H9 (cell line): Measurements from ENCODE around the gene CAMKV. TPM values are rescaled to one million over a fixed set of nuclear protein-coding genes. Genes with fewer than 3 reads are reported as not detected.

Experiments used
- DNase-seq: peaks from one replicate; pipeline ENCODE4 v3.0.0-alpha.2; 2017
- H2AFZ ChIP-seq: one replicate; pipeline ENCODE4 v1.6.1; 2013; ENCODE audit warnings: mild to moderate bottlenecking, low read length, control low read depth, moderate library complexity
- H2AK5ac ChIP-seq: 2 replicates; pipeline ENCODE4 v1.6.1; 2013; ENCODE audit warnings: low read length, control low read depth, mixed read lengths; ENCODE audit not compliant: insufficient read length
- H2BK120ac ChIP-seq: one replicate; pipeline ENCODE4 v1.6.1; 2013; ENCODE audit warnings: low read depth, mild to moderate bottlenecking, low read length, control low read depth, inconsistent platforms; ENCODE audit not compliant: poor library complexity, severe bottlenecking
- H2BK12ac ChIP-seq: 2 replicates; pipeline ENCODE4 v1.6.1; 2013; ENCODE audit warnings: low read length, control low read depth, mixed read lengths, low read depth; ENCODE audit not compliant: insufficient read length
- H2BK15ac ChIP-seq: 2 replicates; pipeline ENCODE4 v1.6.1; 2013; ENCODE audit warnings: low read depth, low read length, control low read depth
- H2BK20ac ChIP-seq: one replicate; pipeline ENCODE4 v1.6.1; 2013; ENCODE audit warnings: low read depth, mild to moderate bottlenecking, low read length, control low read depth, inconsistent platforms; ENCODE audit not compliant: poor library complexity, severe bottlenecking
- H2BK5ac ChIP-seq: 2 replicates; pipeline ENCODE4 v1.6.1; 2013; ENCODE audit warnings: low read length, control low read depth, mixed read lengths; ENCODE audit not compliant: insufficient read length
- H3K14ac ChIP-seq: 2 replicates; pipeline ENCODE4 v1.6.1; 2013; ENCODE audit warnings: low read length, control low read depth; ENCODE audit not compliant: insufficient read depth
- H3K18ac ChIP-seq: 2 replicates; pipeline ENCODE4 v1.6.1; 2013; ENCODE audit warnings: low read depth, mild to moderate bottlenecking, mixed read lengths, low read length, control low read depth; ENCODE audit not compliant: insufficient read length
- H3K23ac ChIP-seq: 2 replicates; pipeline ENCODE4 v1.6.1; 2013; ENCODE audit warnings: low read length, control low read depth, mixed read lengths, low read depth; ENCODE audit not compliant: insufficient read length
- H3K23me2 ChIP-seq: 2 replicates; pipeline ENCODE4 v1.6.1; 2013; ENCODE audit warnings: low read depth, mild to moderate bottlenecking, mixed read lengths, low read length, control low read depth; ENCODE audit not compliant: insufficient read length, poor library complexity, severe bottlenecking
- H3K27ac ChIP-seq: 2 replicates; pipeline ENCODE4 v1.5.1; 2013; ENCODE audit warnings: low read length, control low read depth, mixed read lengths, low read depth; ENCODE audit not compliant: insufficient read length
- H3K27me3 ChIP-seq: 2 replicates; pipeline ENCODE4 v1.6.1; 2013; ENCODE audit warnings: low read length, control low read depth, inconsistent platforms; ENCODE audit not compliant: insufficient read depth
- H3K4ac ChIP-seq: 2 replicates; pipeline ENCODE4 v1.6.1; 2013; ENCODE audit warnings: low read depth, mild to moderate bottlenecking, control low read depth, inconsistent platforms, low read length, moderate library complexity
- H3K4me1 ChIP-seq: 2 replicates; pipeline ENCODE4 v1.6.1; 2013; ENCODE audit warnings: low read length, control low read depth, inconsistent platforms; ENCODE audit not compliant: insufficient read depth
- H3K4me2 ChIP-seq: 2 replicates; pipeline ENCODE4 v1.6.1; 2013; ENCODE audit warnings: low read length, control low read depth, mixed read lengths; ENCODE audit not compliant: insufficient read length, insufficient read depth
- H3K56ac ChIP-seq: 2 replicates; pipeline ENCODE4 v1.6.1; 2013; ENCODE audit warnings: low read depth, mild to moderate bottlenecking, mixed read lengths, low read length, control low read depth; ENCODE audit not compliant: insufficient read length
- H3K79me1 ChIP-seq: 2 replicates; pipeline ENCODE4 v1.6.1; 2013; ENCODE audit warnings: low read depth, mild to moderate bottlenecking, moderate library complexity, low read length, control low read depth, inconsistent platforms; ENCODE audit not compliant: insufficient read depth, poor library complexity, severe bottlenecking
- H3K79me2 ChIP-seq: 2 replicates; pipeline ENCODE4 v1.6.1; 2013; ENCODE audit warnings: low read length, control low read depth, inconsistent platforms; ENCODE audit not compliant: insufficient read depth
- H3K9ac ChIP-seq: 2 replicates; pipeline ENCODE4 v1.6.1; 2013; ENCODE audit warnings: low read length, control low read depth, mixed read lengths; ENCODE audit not compliant: insufficient read length; ENCODE audit errors: extremely low read depth
- H3K9me3 ChIP-seq: one replicate; pipeline ENCODE4 v1.6.1; 2013; ENCODE audit warnings: low read depth, low read length, inconsistent platforms; ENCODE audit not compliant: control insufficient read depth
- H3T11ph ChIP-seq: one replicate; pipeline ENCODE4 v1.6.1; 2013; ENCODE audit warnings: mild to moderate bottlenecking, low read length, control low read depth, inconsistent platforms
- H4K20me1 ChIP-seq: one replicate; pipeline ENCODE4 v1.6.1; 2013; ENCODE audit not compliant: control insufficient read depth, insufficient read length, insufficient read depth
- H4K5ac ChIP-seq: 2 replicates; pipeline ENCODE4 v1.6.1; 2013; ENCODE audit warnings: low read depth, mild to moderate bottlenecking, mixed read lengths, low read length, control low read depth; ENCODE audit not compliant: insufficient read length
- H4K8ac ChIP-seq: replicated peaks from 2 replicates; pipeline ENCODE4 v1.6.1; 2013; ENCODE audit warnings: low read length, control low read depth, mixed read lengths, low read depth; ENCODE audit not compliant: insufficient read length
- H4K91ac ChIP-seq: 2 replicates; pipeline ENCODE4 v1.6.1; 2013; ENCODE audit warnings: low read depth, mild to moderate bottlenecking, moderate library complexity, mixed read lengths, low read length, control low read depth; ENCODE audit not compliant: insufficient read length
- H3K27ac Mint-ChIP-seq, 3 experiments: 2 replicates in 2 of 3; 3 replicates in 1 of 3; pipeline ENCODE4 v1.8.0; 2020 to 2021; ENCODE audit warnings: mixed read lengths in 3 of 3, mild to moderate bottlenecking in 1 of 3, moderate library complexity in 1 of 3
- H3K27me3 Mint-ChIP-seq: 2 replicates; pipeline ENCODE4 v1.8.0; 2021; ENCODE audit warnings: low read depth, mild to moderate bottlenecking, moderate library complexity, mixed read lengths
- H3K36me3 Mint-ChIP-seq, 3 experiments: 2 replicates in 2 of 3; 3 replicates in 1 of 3; pipeline ENCODE4 v1.8.0; 2020 to 2021; ENCODE audit warnings: low read depth in 3 of 3, mixed read lengths in 3 of 3; ENCODE audit not compliant: insufficient read depth in 1 of 3
- H3K4me1 Mint-ChIP-seq, 2 experiments: 2 replicates each; pipeline ENCODE4 v1.8.0; 2020; ENCODE audit warnings: mixed read lengths in 2 of 2
- H3K4me3 Mint-ChIP-seq, 2 experiments: 2 replicates in 1 of 2; 3 replicates in 1 of 2; pipeline ENCODE4 v1.8.0; 2020 to 2021; ENCODE audit warnings: mild to moderate bottlenecking in 2 of 2, mixed read lengths in 2 of 2, moderate library complexity in 1 of 2
- H3K9me3 Mint-ChIP-seq, 2 experiments: 2 replicates in 1 of 2; 3 replicates in 1 of 2; pipeline ENCODE4 v1.8.0; 2020; ENCODE audit warnings: mild to moderate bottlenecking in 2 of 2, mixed read lengths in 2 of 2, moderate library complexity in 1 of 2
- CTCF ChIP-seq: fragments of 200-600 bp; sonication (generic); conservative IDR thresholded peaks from 3 replicates; pipeline ENCODE4 v1.8.0; 2021; ENCODE audit warnings: antibody characterized with exemption, mild to moderate bottlenecking
- WGBS: extraction: QIAGEN DNeasy Blood & Tissue Kit; methylation state at CpG from one replicate; pipeline ENCODE4 v1.1.7; 2013; ENCODE audit warnings: missing lambda C conversion rate, low lambda C conversion rate, mixed read lengths; ENCODE audit not compliant: insufficient read length; ENCODE audit errors: extremely low coverage; 5-methylcytosine and 5-hydroxymethylcytosine counted together
- total RNA-seq: library from RNA; stranded (reverse); gene quantifications from 2 replicates; pipeline ENCODE4 v1.2.1, GENCODE V29; 2021

CAMKV gene
- total RNA-seq, 1 experiment from 2014 or later, result 54.2 TPM

GRCh38 chr3:49898991-49899390 lies 29.3 kb upstream of the CAMKV start:
- H2AK5ac ChIP-seq, result no peak overlapping the region
- no peak overlapping the region for H2BK20ac ChIP-seq
- no peak overlapping the region for H3K23ac ChIP-seq
- no peak overlapping the region for H3K9ac ChIP-seq
- H3K18ac ChIP-seq, result no peak overlapping the region
- H3K9me3 Mint-ChIP-seq, result no peaks in the 10 kb centered on the region; a peak in 1 of 5 replicates
- H3K79me2 ChIP-seq, result no peaks in the 10 kb centered on the region
- no peak overlapping the region for H3K14ac ChIP-seq
- peaks cover 6 to 14% of the 10 kb centered on the region in 2 experiments for H3K4me1 Mint-ChIP-seq
- H2BK5ac ChIP-seq, result no peak overlapping the region
- no peak overlapping the region for H2BK12ac ChIP-seq
- peaks cover 5% of the 10 kb centered on the region for H4K20me1 ChIP-seq
- H3K4me1 ChIP-seq, result no peaks in the 10 kb centered on the region
- H3K4ac ChIP-seq, result no peak overlapping the region
- H3K9me3 ChIP-seq, result no peaks in the 10 kb centered on the region
- no peak overlapping the region for H3T11ph ChIP-seq
- H3K27me3 ChIP-seq, result no peaks in the 10 kb centered on the region
- H2AFZ ChIP-seq, result no peak overlapping the region
- H3K23me2 ChIP-seq, result no peaks in the 10 kb centered on the region
- H3K27ac ChIP-seq, result no peak overlapping the region
- no peak for DNase-seq
- no peak overlapping the region for H4K5ac ChIP-seq
- no peak for TF ChIP-seq CTCF
- no peaks in the 10 kb centered on the region for H3K27me3 Mint-ChIP-seq
- H4K91ac ChIP-seq, result no peak overlapping the region
- WGBS, result no CpG with 5 or more reads among the region's 6 CpGs
- H2BK120ac ChIP-seq, result no peak overlapping the region
- H3K4me2 ChIP-seq, result no peak overlapping the region
- no peak overlapping the region for H3K56ac ChIP-seq
- no peak overlapping the region for H3K4me3 Mint-ChIP-seq
- no peak overlapping the region for H4K8ac ChIP-seq
- no peaks in the 10 kb centered on the region for H3K79me1 ChIP-seq
- H3K36me3 Mint-ChIP-seq, result peaks cover 0 to 5% (median 3%) of the 10 kb centered on the region in 3 experiments; a peak in 3 of 7 replicates
- H3K27ac Mint-ChIP-seq, result no peak overlapping the region
- H2BK15ac ChIP-seq, result no peak overlapping the region
